Measurements from ENCODE around the gene COL4A2.
A peak's percentile ranks its signal among the peaks of the same experiment; 100 is the strongest.

Gene COL4A2

DNA sequence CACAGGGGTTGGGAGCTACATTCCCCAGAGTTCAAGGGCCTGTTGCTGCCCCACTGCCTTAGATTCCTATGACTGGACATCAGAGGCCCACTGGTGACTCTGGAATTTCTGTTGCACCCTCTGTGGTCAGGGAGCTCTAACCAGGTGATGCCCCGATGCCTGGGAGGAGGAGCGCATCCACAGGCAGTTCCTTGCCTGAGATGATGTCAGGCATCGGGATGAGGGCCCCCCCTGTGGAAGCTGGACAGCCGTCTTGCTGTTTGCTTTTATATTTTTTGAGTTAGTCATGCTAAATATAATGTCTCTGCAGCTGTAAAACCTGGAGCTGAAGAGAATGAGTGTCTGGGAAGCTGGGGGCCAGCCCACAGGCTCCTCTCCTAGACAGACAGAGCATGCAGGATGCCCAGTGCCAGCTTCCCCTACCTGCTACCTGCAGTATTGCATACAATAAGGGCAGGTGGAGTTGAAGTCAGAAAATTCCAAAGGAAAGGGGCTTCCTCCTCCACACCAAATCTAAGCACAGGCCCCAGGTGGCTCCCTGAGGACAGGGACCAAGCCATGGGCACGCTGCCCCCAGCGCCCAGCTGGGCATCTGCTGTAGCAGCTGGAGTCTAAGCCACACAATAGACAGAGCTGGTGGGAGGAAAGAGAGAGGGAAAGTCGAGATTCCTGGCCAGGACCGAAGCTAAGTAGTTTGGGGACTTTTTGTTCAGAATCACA, 16.2 kb downstream of the COL4A2 start:
- TF ChIP-seq, protein P1, sequence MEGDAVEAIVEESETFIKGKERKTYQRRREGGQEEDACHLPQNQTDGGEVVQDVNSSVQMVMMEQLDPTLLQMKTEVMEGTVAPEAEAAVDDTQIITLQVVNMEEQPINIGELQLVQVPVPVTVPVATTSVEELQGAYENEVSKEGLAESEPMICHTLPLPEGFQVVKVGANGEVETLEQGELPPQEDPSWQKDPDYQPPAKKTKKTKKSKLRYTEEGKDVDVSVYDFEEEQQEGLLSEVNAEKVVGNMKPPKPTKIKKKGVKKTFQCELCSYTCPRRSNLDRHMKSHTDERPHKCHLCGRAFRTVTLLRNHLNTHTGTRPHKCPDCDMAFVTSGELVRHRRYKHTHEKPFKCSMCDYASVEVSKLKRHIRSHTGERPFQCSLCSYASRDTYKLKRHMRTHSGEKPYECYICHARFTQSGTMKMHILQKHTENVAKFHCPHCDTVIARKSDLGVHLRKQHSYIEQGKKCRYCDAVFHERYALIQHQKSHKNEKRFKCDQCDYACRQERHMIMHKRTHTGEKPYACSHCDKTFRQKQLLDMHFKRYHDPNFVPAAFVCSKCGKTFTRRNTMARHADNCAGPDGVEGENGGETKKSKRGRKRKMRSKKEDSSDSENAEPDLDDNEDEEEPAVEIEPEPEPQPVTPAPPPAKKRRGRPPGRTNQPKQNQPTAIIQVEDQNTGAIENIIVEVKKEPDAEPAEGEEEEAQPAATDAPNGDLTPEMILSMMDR (IDR thresholded peaks at IDR 0.05; ENCODE audit: low read depth, low read length, missing control alignments) = peak; percentile 46
- Histone ChIP-seq H3K27me3 (replicated peaks) (no peaks in the 10 kb centered on the region), H3K27ac (peak overlapping the region; percentile 96), H3K4me3 (ENCODE audit: low read depth, low read length) (no peak overlapping the region), H3K36me3 (replicated peaks) (peaks cover 44% of the 10 kb centered on the region)
- peak; percentile 89 for DNase-seq
- in situ Hi-C loops (cut with HindIII; ENCODE audit: low pct_ligation_motif_present, low sequenced_read_pairs) = no loop called here

DNA sequence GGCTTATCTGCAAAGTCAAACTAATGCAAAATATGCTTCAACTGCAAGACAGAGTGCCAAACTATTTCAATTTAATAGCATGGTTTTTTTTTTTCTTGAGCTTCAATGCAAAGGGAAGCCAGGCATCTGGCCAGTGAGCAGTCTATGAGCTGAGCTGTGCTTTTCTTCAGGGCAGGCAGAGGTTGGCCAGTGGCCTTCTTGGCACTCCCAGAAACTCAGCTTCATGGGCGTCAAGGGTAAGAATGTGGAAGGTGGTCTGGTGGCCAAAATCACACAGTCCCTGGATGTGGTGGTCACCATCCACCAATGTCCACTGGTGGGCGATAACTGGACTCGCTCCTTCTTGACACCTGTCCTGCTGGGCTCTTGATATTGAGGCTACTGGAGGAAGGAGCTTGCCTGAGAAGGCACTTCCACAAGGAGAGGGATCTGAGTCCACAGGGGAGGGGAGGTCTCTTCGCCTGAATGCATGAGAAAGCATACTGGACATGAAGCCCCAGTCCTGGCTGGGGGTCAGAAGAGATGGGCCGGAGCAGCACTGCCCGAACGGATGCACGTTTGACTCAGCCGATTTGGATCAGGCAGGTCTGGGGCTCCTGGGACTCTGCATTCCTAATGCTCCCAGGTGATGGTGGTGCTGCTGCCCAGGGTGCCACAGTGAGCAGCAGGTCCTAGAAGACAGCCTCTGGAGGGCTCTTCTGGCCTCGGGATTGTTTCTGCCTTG, 17.1 kb downstream of the COL4A2 start:
- DNase-seq = no peak
- in situ Hi-C loops (cut with HindIII; ENCODE audit: low pct_ligation_motif_present, low sequenced_read_pairs) = no loop called here
- peak overlapping the region; percentile 96 for H3K27ac ChIP-seq

DNA sequence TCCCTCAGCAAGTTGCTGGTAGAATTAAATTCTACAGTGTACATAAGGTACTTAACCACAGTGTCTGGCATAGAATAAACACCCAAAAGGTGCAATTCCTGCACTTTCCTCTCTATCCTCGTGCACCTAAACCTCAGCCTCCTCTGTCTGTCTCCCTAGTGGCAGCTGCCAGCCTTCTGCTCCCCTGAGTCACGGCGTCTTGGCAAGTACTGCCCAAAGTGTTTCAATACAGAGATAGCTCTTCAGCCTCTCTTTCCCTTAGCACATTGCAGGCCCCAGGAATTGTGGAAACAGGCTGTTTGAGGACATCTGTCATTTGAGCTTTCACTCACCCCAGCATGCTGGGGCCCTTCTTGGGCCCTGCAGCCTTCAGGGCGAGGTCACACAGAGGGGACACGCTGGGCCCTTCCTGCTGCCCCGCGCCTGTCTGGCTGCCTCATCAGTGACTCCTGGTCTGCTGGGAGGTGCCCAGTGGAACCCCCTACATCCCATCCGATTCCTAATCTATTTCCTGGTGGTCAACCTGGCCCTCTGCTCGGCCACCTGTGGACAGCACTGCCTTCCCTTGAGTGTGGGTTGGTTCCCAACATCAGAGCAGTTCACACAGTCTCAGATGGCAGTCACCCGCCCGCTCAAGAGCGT, 19.3 kb downstream of the COL4A2 start:
- Histone ChIP-seq H3K27me3 (replicated peaks) (no peaks in the 10 kb centered on the region), H3K27ac (peak overlapping the region; percentile 96), H3K4me3 (ENCODE audit: low read depth, low read length) (no peak overlapping the region), H3K36me3 (replicated peaks) (peaks cover 65% of the 10 kb centered on the region)
- TF ChIP-seq, protein P1 (IDR thresholded peaks at IDR 0.05; ENCODE audit: low read depth, low read length, missing control alignments) = no peak
- in situ Hi-C loops (cut with HindIII; ENCODE audit: low pct_ligation_motif_present, low sequenced_read_pairs) = no loop called here
- no peak for DNase-seq

More for the DNA sequence above, 17.1 kb downstream of the COL4A2 start:
- TF ChIP-seq, protein P1 (IDR thresholded peaks at IDR 0.05; ENCODE audit: low read depth, low read length, missing control alignments) = no peak
- Histone ChIP-seq H3K27me3 (replicated peaks) (no peaks in the 10 kb centered on the region), H3K36me3 (replicated peaks) (peaks cover 48% of the 10 kb centered on the region), H3K4me3 (ENCODE audit: low read depth, low read length) (no peak overlapping the region)

DNA sequence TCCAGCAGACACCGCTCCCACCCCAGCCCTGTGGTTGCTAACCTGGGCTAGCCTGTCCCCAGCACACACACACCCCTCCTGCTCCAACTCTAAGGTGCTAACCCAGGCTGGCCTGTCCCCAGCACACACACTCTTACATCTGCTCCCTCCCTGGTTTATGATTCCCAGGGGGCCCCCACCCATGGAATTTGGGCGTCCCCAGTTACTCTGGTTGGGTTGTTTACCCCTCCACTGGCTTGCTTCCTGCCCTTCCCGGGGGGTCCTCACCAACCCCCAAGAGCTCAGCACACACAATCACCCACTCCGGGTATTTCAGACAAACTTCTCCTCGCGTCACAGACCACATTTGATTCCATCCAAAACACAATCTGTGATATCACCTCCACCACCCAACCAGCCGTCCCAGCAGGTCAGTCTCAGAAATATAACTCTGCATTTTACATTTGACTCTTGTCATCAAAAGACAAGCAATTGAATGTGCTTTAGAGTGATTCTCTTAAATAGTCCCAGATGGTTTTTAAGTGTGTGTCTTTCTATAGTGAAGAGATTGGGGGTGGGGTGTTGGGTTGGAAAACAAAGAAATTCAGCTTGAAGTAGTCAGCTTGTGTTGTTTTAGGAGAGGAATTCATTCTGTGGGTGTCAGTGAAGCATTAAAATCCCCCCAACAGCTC, 20.1 kb downstream of the COL4A2 start:
- Histone ChIP-seq H3K4me3 (ENCODE audit: low read depth, low read length) (no peak overlapping the region), H3K27ac (peak overlapping the region; percentile 96), H3K36me3 (replicated peaks) (peaks cover 65% of the 10 kb centered on the region), H3K27me3 (replicated peaks) (no peaks in the 10 kb centered on the region)
- in situ Hi-C loops (cut with HindIII; ENCODE audit: low pct_ligation_motif_present, low sequenced_read_pairs) = no loop called here
- peak; percentile 76 for DNase-seq
- TF ChIP-seq, protein P1 (IDR thresholded peaks at IDR 0.05; ENCODE audit: low read depth, low read length, missing control alignments) = no peak

DNA sequence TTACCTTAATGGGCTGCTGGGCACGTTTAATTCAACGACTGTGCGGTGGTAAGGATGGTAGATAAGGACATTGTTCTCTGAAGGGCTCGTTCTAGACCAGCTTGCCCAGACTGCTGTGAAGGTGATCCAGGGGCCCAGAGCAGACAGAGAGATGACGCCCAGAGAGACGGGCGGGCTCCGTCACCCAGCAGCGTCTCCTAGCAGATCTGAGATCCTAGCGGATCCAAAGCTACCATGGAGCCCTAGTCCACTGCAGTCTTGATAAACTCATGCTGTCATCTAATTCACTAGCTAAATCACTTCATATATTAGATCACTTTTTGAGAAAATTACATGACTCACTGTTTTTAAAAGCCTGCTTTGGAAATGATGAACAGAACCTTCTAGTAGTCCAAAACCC, 21.5 kb downstream of the COL4A2 start:
- no peak overlapping the region for H3K4me3 ChIP-seq (ENCODE audit: low read depth, low read length)
- peaks cover 72% of the 10 kb centered on the region for H3K36me3 ChIP-seq (replicated peaks)
- TF ChIP-seq, protein P1 (IDR thresholded peaks at IDR 0.05; ENCODE audit: low read depth, low read length, missing control alignments) = no peak
- H3K27me3 ChIP-seq (replicated peaks) = no peaks in the 10 kb centered on the region
- in situ Hi-C loops (cut with HindIII; ENCODE audit: low pct_ligation_motif_present, low sequenced_read_pairs) = no loop called here
- no peak for DNase-seq
- peak overlapping the region; percentile 96 for H3K27ac ChIP-seq
